GM23338 (cell line): ENCODE data around the gene LRP1B.

Source experiments
- CREB1 ChIP-seq: fragments of 250-450 bp; sonication (Bioruptor Pico); IDR thresholded peaks from 2 replicates; pipeline ENCODE4 v1.5.0; 2020; ENCODE audit warnings: low read depth, mild to moderate bottlenecking, moderate library complexity
- CTCF ChIP-seq, 2 experiments: fragments of 200-600 bp in 1 of 2; sonication (generic) in 1 of 2; conservative IDR thresholded peaks; 2 replicates each; pipeline versions ENCODE4 v1.5.1 to v1.6.1; 2016 to 2017; ENCODE audit warnings: antibody characterized with exemption in 2 of 2, low read depth in 2 of 2, mild to moderate bottlenecking in 2 of 2, moderate library complexity in 1 of 2
- ETS1 ChIP-seq: IDR thresholded peaks from 2 replicates; pipeline ENCODE4 v1.6.1; 2016; ENCODE audit warnings: antibody characterized with exemption
- EZH2 ChIP-seq: fragments of 200-600 bp; sonication (generic); IDR thresholded peaks from one replicate; pipeline ENCODE4 v1.8.0; 2017; ENCODE audit warnings: antibody characterized with exemption, mild to moderate bottlenecking, low read depth; ENCODE audit not compliant: unreplicated experiment
- EZH2phosphoT487 ChIP-seq: fragments of 200-600 bp; sonication (generic); IDR thresholded peaks from one replicate; pipeline ENCODE4 v1.8.1; 2018; ENCODE audit warnings: antibody characterized with exemption; ENCODE audit not compliant: unreplicated experiment
- JUNB ChIP-seq: IDR thresholded peaks from one replicate; pipeline ENCODE4 v1.6.1; 2016; ENCODE audit warnings: antibody characterized with exemption; ENCODE audit not compliant: unreplicated experiment
- NANOG ChIP-seq: IDR thresholded peaks from 2 replicates; pipeline ENCODE4 v1.6.1; 2016; ENCODE audit warnings: antibody characterized with exemption, borderline replicate concordance
- POLR2AphosphoS5 ChIP-seq: IDR thresholded peaks from 2 replicates; pipeline ENCODE4 v1.6.1; 2016; ENCODE audit warnings: antibody characterized with exemption, low read depth
- REST ChIP-seq: IDR thresholded peaks from one replicate; pipeline ENCODE4 v1.6.1; 2018; ENCODE audit warnings: antibody characterized with exemption; ENCODE audit not compliant: unreplicated experiment
- ZNF114 ChIP-seq: fragments of 250-450 bp; sonication (Bioruptor Pico); IDR thresholded peaks from 2 replicates; pipeline ENCODE4 v1.5.0; 2020; ENCODE audit warnings: mild to moderate bottlenecking, moderate library complexity
- ZNF331 ChIP-seq: fragments of 250-450 bp; sonication (Bioruptor Pico); IDR thresholded peaks from 2 replicates; pipeline ENCODE4 v1.5.0; 2020; ENCODE audit warnings: low read depth, mild to moderate bottlenecking, moderate library complexity
- TF ChIP-seq, protein P1 (sequence below): fragments of 250-450 bp; sonication (Bioruptor Pico); IDR thresholded peaks from 2 replicates; pipeline ENCODE4 v1.5.0; 2020; ENCODE audit warnings: mild to moderate bottlenecking, moderate library complexity

GRCh38 chr2:141381946-141382345 lies 748.9 kb downstream of the LRP1B start:
- TF ChIP-seq CTCF (conservative IDR thresholded peaks at IDR 0.05; ENCODE audit: low read depth in 2 of 2) (no peak), POLR2AphosphoS5 (no peak), EZH2 (no peak), ZNF331 (no peak), JUNB (no peak), REST (no peak), CREB1 (CRISPR knock-in tag) (no peak), EZH2phosphoT487 (no peak), NANOG (no peak), ZNF114 (CRISPR knock-in tag) (no peak), ETS1 (no peak)
- TF ChIP-seq, protein P1, sequence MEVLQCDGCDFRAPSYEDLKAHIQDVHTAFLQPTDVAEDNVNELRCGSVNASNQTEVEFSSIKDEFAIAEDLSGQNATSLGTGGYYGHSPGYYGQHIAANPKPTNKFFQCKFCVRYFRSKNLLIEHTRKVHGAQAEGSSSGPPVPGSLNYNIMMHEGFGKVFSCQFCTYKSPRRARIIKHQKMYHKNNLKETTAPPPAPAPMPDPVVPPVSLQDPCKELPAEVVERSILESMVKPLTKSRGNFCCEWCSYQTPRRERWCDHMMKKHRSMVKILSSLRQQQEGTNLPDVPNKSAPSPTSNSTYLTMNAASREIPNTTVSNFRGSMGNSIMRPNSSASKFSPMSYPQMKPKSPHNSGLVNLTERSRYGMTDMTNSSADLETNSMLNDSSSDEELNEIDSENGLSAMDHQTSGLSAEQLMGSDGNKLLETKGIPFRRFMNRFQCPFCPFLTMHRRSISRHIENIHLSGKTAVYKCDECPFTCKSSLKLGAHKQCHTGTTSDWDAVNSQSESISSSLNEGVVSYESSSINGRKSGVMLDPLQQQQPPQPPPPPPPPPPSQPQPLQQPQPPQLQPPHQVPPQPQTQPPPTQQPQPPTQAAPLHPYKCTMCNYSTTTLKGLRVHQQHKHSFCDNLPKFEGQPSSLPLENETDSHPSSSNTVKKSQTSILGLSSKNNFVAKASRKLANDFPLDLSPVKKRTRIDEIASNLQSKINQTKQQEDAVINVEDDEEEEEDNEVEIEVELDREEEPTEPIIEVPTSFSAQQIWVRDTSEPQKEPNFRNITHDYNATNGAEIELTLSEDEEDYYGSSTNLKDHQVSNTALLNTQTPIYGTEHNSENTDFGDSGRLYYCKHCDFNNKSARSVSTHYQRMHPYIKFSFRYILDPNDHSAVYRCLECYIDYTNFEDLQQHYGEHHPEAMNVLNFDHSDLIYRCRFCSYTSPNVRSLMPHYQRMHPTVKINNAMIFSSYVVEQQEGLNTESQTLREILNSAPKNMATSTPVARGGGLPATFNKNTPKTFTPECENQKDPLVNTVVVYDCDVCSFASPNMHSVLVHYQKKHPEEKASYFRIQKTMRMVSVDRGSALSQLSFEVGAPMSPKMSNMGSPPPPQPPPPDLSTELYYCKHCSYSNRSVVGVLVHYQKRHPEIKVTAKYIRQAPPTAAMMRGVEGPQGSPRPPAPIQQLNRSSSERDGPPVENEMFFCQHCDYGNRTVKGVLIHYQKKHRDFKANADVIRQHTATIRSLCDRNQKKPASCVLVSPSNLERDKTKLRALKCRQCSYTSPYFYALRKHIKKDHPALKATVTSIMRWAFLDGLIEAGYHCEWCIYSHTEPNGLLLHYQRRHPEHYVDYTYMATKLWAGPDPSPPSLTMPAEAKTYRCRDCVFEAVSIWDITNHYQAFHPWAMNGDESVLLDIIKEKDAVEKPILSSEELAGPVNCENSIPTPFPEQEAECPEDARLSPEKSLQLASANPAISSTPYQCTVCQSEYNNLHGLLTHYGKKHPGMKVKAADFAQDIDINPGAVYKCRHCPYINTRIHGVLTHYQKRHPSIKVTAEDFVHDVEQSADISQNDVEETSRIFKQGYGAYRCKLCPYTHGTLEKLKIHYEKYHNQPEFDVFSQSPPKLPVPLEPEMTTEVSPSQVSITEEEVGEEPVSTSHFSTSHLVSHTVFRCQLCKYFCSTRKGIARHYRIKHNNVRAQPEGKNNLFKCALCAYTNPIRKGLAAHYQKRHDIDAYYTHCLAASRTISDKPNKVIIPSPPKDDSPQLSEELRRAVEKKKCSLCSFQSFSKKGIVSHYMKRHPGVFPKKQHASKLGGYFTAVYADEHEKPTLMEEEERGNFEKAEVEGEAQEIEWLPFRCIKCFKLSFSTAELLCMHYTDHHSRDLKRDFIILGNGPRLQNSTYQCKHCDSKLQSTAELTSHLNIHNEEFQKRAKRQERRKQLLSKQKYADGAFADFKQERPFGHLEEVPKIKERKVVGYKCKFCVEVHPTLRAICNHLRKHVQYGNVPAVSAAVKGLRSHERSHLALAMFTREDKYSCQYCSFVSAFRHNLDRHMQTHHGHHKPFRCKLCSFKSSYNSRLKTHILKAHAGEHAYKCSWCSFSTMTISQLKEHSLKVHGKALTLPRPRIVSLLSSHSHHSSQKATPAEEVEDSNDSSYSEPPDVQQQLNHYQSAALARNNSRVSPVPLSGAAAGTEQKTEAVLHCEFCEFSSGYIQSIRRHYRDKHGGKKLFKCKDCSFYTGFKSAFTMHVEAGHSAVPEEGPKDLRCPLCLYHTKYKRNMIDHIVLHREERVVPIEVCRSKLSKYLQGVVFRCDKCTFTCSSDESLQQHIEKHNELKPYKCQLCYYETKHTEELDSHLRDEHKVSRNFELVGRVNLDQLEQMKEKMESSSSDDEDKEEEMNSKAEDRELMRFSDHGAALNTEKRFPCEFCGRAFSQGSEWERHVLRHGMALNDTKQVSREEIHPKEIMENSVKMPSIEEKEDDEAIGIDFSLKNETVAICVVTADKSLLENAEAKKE (CRISPR knock-in tag), result no peak
